ENCODE data around the gene PRKAG2.
"Not testable (repeated sequence)": the region's sequence is repeated elsewhere in the genome, so short reads cannot be mapped to it uniquely, and the experiment has no call there.

PRKAG2 gene

DNA sequence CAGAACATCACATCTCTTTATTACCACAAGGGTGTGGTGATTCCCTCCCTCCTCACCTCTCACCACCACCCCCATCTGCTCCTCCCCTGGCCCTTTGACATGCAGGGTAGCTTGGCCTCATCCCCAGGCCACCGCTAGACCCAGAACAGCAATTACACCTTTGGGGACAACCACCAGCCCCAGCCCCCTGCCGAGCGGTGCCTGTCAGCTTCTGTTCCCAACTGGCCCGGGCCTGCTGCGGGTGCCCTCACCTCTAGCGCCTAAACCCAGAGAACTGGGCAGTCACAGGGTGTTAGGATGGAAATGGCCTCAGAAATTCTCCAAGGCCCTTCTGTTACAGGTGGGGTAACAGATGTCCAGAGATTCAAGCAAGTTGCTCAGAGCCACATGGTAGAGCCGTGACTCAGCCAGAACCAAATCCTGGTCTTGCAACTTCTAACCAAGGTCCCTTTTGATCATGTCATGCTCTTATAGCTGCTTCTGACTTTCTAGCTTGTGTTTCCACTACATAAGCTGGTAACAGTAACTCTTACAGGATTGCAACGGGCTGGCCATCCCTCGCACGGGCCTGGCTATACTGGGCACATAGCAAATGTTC, 78.0 kb downstream of the PRKAG2 start:
- Mint-ChIP-seq H3K4me3 (no peak overlapping the region), H3K27ac (no peak overlapping the region), H3K4me1 (peaks cover 42% of the 10 kb centered on the region), H3K36me3 (no peaks in the 10 kb centered on the region), H3K9me3 (no peaks in the 10 kb centered on the region), H3K27me3 (no peaks in the 10 kb centered on the region)
- no peak for ATAC-seq

DNA sequence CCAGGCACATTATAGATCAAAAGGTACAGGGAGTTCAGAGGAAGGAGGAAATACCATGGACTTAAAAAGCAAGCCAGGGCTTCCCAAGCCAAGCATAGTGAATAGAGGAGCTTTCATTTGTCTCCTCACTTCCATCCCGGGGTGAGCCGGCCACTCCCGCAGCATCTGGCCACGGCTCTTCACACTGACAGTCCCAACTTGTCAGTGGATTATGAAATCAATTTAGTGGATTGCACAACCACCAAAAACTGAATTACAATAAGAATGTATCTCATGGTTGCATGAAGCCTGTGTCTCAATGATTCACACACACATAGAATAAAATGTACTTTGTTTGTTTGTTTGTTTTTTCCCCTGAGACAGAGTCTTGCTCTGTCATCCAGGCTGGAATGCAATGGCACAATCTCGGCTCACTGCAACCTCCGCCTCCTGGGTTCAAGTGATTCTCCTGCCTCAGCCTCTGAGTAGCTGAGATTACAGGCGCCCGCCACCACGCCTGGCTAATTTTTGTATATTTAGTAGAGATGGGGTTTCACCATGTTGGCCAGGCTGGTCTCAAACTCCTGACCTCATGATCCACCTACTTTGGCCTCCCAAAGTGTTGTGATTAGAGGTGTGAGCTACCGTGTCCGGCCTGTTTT, 79.1 kb downstream of the PRKAG2 start:
- Mint-ChIP-seq H3K4me1 (peaks cover 41% of the 10 kb centered on the region), H3K27ac (peak overlapping the region; percentile 55)
- not testable (repeated sequence) for H3K9me3 Mint-ChIP-seq, H3K27me3 Mint-ChIP-seq, H3K36me3 Mint-ChIP-seq, H3K4me3 Mint-ChIP-seq, ATAC-seq

GRCh38 chr7:151796871-151797537, 79.9 kb downstream of the PRKAG2 start:
- no peaks in the 10 kb centered on the region for H3K9me3 Mint-ChIP-seq
- peak overlapping the region; percentile 88 for H3K27ac Mint-ChIP-seq
- no peaks in the 10 kb centered on the region for H3K27me3 Mint-ChIP-seq
- H3K4me1 Mint-ChIP-seq = peaks cover 42% of the 10 kb centered on the region
- H3K4me3 Mint-ChIP-seq = no peak overlapping the region
- no peaks in the 10 kb centered on the region for H3K36me3 Mint-ChIP-seq
- peak; percentile 64 for ATAC-seq

GRCh38 chr7:151796091-151796870, 80.6 kb downstream of the PRKAG2 start:
- peak overlapping the region; percentile 88 for H3K27ac Mint-ChIP-seq
- no peak for ATAC-seq
- peaks cover 45% of the 10 kb centered on the region for H3K4me1 Mint-ChIP-seq
- H3K27me3 Mint-ChIP-seq = no peaks in the 10 kb centered on the region
- H3K36me3 Mint-ChIP-seq = no peaks in the 10 kb centered on the region
- H3K9me3 Mint-ChIP-seq = no peaks in the 10 kb centered on the region
- no peak overlapping the region for H3K4me3 Mint-ChIP-seq

- Mint-ChIP-seq H3K36me3 (no peaks in the 10 kb centered on the region), H3K4me3 (peak overlapping the region; percentile 12), H3K4me1 (peaks cover 51% of the 10 kb centered on the region), H3K27me3 (no peaks in the 10 kb centered on the region), H3K9me3 (no peaks in the 10 kb centered on the region), H3K27ac (peak overlapping the region; percentile 88)
- ATAC-seq = peak; percentile 89
Observed at GRCh38 chr7:151795168-151795811, 81.6 kb downstream of the PRKAG2 start.

DNA sequence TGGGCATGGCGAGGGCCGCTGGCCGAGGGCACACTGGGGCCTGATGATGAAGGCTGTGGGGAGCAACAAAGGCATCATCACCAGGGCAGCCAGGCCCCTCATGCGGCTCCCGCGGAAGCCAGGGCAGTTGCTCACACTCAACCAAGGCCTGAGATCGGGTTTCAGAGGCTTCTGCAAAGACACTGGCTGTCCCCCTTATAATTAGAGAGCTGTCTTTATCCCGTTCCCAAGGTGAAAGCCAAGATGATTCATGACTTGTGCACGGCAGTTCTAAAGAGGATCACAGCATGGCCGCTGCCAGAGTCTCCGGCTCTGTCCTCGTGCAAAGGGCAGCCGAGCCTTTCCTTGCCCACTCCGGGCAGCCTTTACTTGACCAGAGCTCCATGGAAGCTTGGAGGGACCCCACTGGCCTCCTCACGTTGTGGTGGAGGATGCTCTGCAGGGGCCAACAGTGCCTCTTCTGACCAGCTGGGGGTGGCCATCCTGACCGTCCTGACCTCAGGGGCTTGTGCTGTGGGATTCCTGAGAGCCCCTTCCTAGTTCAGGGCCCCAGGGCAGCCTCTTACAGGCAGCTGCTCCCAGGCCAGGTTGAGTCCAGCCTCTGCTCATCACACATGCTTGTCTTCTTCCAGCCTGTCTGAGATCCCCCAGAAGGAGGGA, 82.3 kb downstream of the PRKAG2 start:
- Mint-ChIP-seq H3K4me1 (peaks cover 57% of the 10 kb centered on the region), H3K4me3 (no peak overlapping the region)

GRCh38 chr7:151793991-151794507, 82.9 kb downstream of the PRKAG2 start:
- Mint-ChIP-seq H3K27me3 (no peaks in the 10 kb centered on the region), H3K27ac (peak overlapping the region; percentile 88), H3K36me3 (no peaks in the 10 kb centered on the region), H3K9me3 (no peaks in the 10 kb centered on the region), H3K4me3 (no peak overlapping the region), H3K4me1 (peaks cover 63% of the 10 kb centered on the region)
- no peak for ATAC-seq

More for the DNA sequence above, 82.3 kb downstream of the PRKAG2 start:
- Mint-ChIP-seq H3K36me3 (no peaks in the 10 kb centered on the region), H3K27me3 (no peaks in the 10 kb centered on the region), H3K9me3 (no peaks in the 10 kb centered on the region), H3K27ac (peak overlapping the region; percentile 88)
- ATAC-seq = no peak

- Mint-ChIP-seq H3K27me3 (no peaks in the 10 kb centered on the region), H3K4me1 (peaks cover 68% of the 10 kb centered on the region), H3K36me3 (no peaks in the 10 kb centered on the region), H3K4me3 (no peak overlapping the region), H3K27ac (no peak overlapping the region), H3K9me3 (no peaks in the 10 kb centered on the region)
- ATAC-seq = no peak
Observed at GRCh38 chr7:151793531-151793951, 83.4 kb downstream of the PRKAG2 start.

GRCh38 chr7:151792636-151793035, 84.3 kb downstream of the PRKAG2 start:
- no peak overlapping the region for H3K4me3 Mint-ChIP-seq
- no peak overlapping the region for H3K27ac Mint-ChIP-seq
- no peaks in the 10 kb centered on the region for H3K9me3 Mint-ChIP-seq
- peaks cover 73% of the 10 kb centered on the region for H3K4me1 Mint-ChIP-seq
- no peaks in the 10 kb centered on the region for H3K27me3 Mint-ChIP-seq
- no peaks in the 10 kb centered on the region for H3K36me3 Mint-ChIP-seq
- ATAC-seq = no peak

DNA sequence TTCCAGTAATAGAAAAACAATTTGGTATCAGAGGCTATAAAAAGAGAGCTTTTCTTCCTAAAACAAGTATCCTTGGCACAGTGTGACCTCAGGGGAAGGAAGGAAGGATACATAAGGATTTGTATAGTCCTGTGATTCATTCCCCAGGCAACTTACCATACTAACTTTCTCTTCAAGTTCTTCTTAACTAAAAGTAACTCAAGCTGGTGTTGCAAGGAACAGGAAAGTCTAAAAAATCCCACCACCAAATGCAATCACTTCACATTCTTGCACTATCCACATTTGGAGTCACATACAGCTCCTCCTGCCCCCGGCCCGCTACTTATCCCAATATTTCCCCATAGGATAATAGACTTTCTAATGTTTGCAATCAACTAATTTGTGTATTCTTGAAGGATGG, 84.8 kb downstream of the PRKAG2 start:
- Mint-ChIP-seq H3K9me3 (no peaks in the 10 kb centered on the region), H3K27ac (peak overlapping the region; percentile 59), H3K4me3 (no peak overlapping the region), H3K27me3 (no peaks in the 10 kb centered on the region), H3K4me1 (peaks cover 73% of the 10 kb centered on the region), H3K36me3 (no peaks in the 10 kb centered on the region)
- no peak for ATAC-seq

- H3K36me3 Mint-ChIP-seq = peaks cover under 1% of the 10 kb centered on the region
- H3K27me3 Mint-ChIP-seq = no peaks in the 10 kb centered on the region
- H3K4me3 Mint-ChIP-seq = no peak overlapping the region
- ATAC-seq = no peak
- H3K27ac Mint-ChIP-seq = peak overlapping the region; percentile 59
- H3K4me1 Mint-ChIP-seq = peaks cover 69% of the 10 kb centered on the region
- no peaks in the 10 kb centered on the region for H3K9me3 Mint-ChIP-seq
Observed at GRCh38 chr7:151790830-151791620, 85.9 kb downstream of the PRKAG2 start.

- peaks cover 61% of the 10 kb centered on the region for H3K4me1 Mint-ChIP-seq
- no peak for ATAC-seq
- H3K27ac Mint-ChIP-seq = no peak overlapping the region
- H3K27me3 Mint-ChIP-seq = no peaks in the 10 kb centered on the region
- no peak overlapping the region for H3K4me3 Mint-ChIP-seq
- peaks cover 6% of the 10 kb centered on the region for H3K36me3 Mint-ChIP-seq
- H3K9me3 Mint-ChIP-seq = no peaks in the 10 kb centered on the region
Observed at GRCh38 chr7:151790095-151790829, 86.7 kb downstream of the PRKAG2 start.

GRCh38 chr7:151789380-151789947, 87.5 kb downstream of the PRKAG2 start:
- no peaks in the 10 kb centered on the region for H3K9me3 Mint-ChIP-seq
- no peak overlapping the region for H3K4me3 Mint-ChIP-seq
- no peaks in the 10 kb centered on the region for H3K27me3 Mint-ChIP-seq
- peaks cover 53% of the 10 kb centered on the region for H3K4me1 Mint-ChIP-seq
- ATAC-seq = no peak
- H3K36me3 Mint-ChIP-seq = peaks cover 6% of the 10 kb centered on the region
- no peak overlapping the region for H3K27ac Mint-ChIP-seq

Data from stimulated activated memory B cell treated with anti-CD40 and anti-IgM and Interleukin-4, amounts not matched to agents 10 μg/mL and 1 μg/mL and 100 μg/mL, for 72 hours (primary cell).